GM19043 (cell line): ENCODE measurements around the gene EVC.
"Not testable (repeated sequence)": the region's sequence is repeated elsewhere in the genome, so short reads cannot be mapped to it uniquely, and the experiment has no call there.

ENCODE experiments used
- ATAC-seq: cut with Tn5 transposase; IDR thresholded peaks from one replicate; pipeline ENCODE4 v1.9.1; 2021; ENCODE audit warnings: low read depth; ENCODE audit not compliant: unreplicated experiment

Gene EVC

GRCh38 chr4:5809216-5809776 lies 98.3 kb downstream of the EVC start:
- no peak for ATAC-seq

DNA sequence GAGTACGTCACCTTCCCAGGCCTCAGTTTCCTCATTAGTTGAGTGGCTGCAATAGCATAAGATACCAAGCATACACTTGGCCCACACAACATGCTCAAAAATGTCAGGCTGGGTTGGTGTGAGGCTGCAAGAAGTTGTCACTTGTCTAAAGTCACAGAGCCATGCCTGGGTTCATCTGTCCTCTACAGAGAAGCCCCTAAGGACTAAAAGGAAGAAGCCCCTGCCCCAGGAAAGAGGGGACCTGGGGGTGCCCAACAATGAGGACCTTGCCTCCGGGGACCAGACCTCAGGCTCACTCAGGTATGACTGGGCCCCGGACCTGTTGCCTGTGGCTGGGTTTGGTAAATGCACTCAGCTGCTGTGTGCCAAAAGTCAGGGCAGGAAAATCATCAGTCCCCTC lies 99.2 kb downstream of the EVC start:
- no peak for ATAC-seq

DNA sequence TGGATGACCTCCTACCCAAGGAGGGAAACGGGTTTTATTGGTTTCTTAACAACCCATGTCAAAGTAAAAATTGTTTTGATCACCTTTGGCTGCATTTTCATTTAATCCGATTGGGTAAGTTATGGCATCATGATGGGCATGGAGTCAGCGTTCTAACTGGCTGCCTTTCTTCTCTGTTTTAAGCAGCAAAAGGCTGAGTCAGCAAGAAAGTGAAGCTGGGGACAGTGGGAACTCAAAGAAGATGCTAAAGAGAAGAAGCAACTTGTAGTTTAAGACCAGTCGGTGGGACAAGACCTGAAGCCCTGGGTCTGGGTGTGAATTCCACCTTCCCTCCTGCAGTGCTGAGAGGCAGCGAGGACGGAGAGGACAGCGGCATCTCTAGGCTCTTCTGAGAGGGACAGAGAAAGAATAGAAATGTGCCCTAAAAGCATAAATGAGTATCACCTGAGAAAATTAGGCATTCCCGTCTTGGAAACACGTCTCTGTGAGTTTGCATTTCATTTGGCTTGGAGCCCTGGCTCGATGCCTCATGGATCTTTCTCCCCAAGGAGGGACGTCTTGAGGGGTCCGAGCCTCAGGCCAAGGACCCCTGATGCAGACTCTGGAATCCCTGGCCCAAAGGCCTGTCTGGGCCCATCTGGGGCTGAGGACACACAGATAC lies 99.9 kb downstream of the EVC start:
- no peak for ATAC-seq

DNA sequence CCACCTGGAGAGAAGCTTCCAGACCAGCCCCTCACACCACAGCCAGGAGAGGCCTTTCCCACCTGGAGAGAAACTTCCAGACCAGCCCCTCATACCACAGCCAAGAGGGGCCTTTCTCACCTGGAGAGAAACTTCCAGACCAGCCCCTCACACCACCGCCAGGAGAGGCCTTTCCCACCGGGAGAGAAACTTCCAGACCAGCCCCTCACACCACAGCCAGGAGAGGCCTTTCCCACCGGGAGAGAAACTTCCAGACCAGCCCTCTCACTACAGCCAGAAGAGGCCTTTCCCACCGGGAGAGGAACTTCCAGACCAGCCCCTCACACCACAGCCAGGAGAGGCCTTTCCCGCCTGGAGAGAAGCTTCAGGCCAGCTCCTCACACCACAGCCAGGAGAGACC lies 101.1 kb downstream of the EVC start:
- not testable (repeated sequence) for ATAC-seq

DNA sequence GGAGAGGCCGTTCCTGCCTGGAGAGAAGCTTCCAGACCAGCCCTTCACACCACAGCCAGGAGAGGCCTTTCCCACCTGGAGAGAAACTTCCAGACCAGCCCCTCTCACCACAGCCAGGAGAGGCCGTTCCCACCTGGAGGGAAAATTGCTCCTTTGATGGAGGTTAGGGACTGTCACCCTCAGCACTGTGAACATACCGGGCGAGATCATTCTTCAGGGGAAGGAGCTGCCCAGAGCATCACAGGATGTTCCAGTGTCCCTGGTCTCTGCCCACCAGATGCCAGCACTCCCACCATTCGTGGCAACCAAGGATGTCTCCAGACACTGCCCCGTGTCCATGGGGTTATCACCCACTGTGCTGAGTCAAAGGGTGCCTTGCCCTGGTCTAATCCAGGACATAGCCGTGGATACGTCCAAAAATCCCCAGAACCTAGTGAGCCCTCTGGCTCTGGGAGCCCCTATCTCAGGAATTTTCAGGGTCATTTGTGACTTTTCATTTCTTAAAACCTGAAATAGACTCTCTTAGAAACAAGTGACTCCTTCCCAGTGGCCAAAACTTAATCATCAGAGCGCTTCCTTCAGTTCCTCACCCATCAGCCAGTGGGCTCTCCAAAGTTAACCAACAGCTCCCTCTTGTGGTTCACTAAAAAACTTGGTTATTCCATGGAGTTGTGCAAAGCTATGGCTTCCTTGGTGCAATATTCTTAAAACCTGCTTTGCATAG lies 101.7 kb downstream of the EVC start:
- ATAC-seq: no peak

DNA sequence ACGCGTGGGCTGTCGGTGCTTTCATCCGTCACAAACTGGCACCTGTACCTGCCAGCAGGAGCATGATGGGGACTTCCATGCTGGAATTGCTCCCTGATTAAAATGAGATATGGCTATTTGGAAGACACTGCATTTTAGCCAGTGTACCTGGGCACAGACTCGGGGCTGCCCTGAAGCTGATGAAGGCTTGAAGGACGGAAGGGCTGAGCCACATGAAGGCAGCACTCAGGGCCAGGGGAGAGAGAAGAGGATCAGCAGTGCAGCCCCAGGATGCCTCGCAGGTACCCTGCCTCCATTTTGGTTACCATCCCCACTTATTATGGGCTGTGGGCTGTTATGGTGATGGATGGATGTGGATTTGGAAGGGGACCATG lies 102.9 kb downstream of the EVC start:
- ATAC-seq: no peak

DNA sequence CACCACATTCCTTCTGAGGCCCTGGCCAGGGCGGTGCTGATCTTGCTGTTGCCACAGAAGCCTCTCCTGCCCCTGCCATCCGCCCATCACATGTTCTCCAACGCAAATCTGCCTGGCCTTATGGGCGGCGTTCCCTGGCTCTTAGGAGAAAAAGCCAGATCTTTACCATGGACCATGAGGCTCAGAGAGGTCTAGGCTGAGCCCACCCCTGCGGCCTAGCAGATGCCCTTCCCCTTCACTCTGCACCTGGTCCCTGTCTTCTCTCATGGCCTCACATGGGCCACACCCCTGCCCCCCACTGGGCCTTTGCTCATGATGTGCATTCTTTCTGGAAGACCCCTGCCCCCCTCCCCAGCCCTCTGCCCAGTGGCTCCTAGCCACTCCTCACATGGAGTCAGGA lies 103.4 kb downstream of the EVC start:
- ATAC-seq: no peak

GRCh38 chr4:5815641-5816040 lies 104.6 kb downstream of the EVC start:
- no peak for ATAC-seq

GRCh38 chr4:5816101-5816500 lies 105.1 kb downstream of the EVC start:
- no peak for ATAC-seq

- ATAC-seq: no peak
Observed at GRCh38 chr4:5816851-5817375, 105.9 kb downstream of the EVC start.

GRCh38 chr4:5821665-5822358 lies 110.8 kb downstream of the EVC start:
- ATAC-seq: no peak

DNA sequence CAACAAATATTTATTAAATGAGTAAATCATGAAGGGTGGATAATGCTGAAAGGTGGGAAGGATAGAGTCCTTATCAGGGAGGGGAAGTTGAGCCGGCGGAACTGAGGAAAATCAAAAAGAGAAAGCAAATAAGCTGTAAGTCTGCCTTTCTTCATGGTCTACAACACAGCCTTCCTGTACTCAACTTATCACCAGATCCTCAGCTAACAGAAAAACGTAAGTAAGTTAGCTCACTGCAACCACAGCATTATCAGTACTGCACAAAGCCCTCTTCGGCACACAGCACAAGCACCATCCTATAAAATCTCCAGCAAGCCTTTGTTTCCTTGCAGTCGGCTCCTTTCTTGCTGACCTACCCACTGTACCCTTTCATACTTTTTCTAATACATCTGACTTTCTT lies 111.6 kb downstream of the EVC start:
- ATAC-seq: no peak

GRCh38 chr4:5823542-5824211 lies 112.7 kb downstream of the EVC start:
- no peak for ATAC-seq

GRCh38 chr4:5824227-5824626 lies 113.2 kb downstream of the EVC start:
- no peak for ATAC-seq

DNA sequence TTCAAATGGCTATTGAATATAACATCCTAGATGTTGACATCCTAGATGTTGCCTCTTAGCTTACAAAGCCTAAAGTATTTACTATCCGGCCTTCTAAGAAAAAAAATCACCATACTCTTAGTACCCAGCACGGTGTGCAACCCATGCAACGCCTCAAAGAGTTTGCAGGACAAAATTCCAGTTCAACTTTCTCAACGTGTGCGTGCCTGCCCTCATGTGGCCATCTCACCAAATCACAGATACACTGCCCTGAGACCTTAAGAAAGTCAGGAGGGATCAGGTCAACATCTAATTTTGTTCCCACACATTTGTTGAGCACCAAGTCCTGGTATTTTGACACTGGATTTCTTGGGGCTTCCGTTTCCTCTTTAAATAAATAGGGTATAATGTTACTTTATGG lies 113.6 kb downstream of the EVC start:
- ATAC-seq: no peak

DNA sequence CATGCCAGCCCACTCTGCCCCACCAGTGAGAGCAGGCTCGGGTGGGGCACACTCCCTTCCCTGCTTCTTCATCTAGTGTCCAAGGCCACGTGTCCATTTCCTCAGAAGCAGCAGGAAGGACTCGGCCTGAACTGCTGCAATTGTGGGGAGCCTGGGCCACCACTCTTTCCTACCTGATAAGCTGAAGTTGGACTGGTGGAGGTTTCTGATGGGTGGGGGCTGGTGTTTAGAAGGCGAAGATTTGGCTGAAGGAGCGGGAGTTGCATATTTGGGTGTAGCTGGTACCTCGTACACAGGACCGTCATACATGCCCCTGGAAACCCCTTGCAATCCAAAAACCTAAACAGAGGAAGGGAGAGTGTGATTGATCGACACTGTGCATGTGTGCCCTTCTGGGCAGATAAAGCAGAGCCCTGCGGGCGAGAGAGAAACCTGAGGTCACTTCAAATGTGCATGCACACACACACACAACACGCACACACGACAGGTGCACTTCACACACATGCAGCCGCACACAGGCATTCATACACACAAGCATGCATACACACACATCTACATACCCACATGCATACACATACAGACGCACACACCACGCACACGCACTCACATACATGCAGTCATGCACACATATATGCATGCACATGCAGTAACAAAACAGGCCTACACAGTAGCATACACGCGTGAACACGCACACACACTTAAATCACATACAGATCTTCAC lies 114.5 kb downstream of the EVC start:
- ATAC-seq: no peak

GRCh38 chr4:5826437-5827107 lies 115.6 kb downstream of the EVC start:
- ATAC-seq: no peak

DNA sequence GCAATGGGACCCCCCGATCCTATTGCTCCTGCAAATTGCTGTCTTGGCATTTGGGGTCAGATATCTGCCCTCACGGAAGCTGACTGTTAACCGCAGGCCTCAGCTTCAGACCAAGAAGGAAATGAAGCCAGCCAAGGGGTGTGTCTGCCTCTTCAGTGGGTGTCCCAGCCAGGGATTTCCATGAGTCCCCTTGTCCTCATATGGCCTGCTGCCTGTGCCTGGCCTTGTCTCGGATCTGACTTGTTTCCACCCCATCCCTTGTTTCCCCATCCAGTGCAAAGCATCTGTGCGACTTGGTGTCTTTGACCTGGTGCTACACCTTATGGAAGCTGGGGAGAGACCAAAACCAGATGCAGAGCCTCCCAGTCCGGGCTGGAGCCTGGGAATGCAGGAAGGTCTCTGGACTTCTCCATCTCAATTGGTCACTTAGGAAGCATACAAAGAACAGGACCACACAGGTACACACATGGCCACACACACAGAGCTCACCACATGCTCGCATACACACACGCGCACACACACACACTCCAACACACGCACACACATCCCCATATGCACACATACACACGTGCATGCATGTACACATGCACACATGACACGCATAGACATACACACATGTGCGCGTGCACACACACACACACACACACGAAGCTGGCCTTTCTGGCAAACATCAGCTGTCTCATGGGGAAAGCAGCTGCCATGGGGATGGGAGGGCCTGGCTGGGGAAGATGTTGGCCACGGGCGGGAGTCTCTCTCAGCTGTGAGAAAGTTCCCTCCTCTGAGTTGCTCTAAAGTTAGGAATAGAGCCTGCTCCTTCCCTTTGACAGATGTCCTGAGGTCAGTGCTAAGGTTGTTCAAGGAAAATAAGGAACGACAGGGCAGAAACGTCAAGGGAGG lies 116.4 kb downstream of the EVC start:
- ATAC-seq: no peak

DNA sequence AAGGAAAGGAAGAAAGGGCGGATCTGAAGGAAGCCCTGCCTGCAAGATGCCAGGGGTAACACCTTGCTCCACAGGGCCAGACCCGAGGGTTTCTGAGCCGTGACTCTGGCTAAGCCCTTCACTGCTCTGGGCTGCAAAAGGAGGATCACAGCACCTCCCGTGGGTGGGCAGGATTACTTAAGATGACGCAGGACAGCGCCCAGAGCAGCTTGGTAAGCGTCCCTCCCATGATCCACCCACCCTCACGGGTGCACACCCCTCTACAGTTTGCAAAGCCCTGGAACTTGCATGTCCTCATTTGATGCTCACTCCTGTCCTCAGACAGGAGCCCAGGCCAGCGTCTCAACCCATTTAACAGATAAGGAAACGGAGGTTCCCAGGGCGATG lies 117.0 kb downstream of the EVC start:
- ATAC-seq: no peak
